H9 (cell line): ENCODE results near the gene CDYL2. TPM values are rescaled to one million over a fixed set of nuclear protein-coding genes. Genes with fewer than 3 reads are reported as not detected.
"Not testable (repeated sequence)": the region's sequence is repeated elsewhere in the genome, so short reads cannot be mapped to it uniquely, and the experiment has no call there.

Experiments
- DNase-seq: peaks from one replicate; pipeline ENCODE4 v3.0.0-alpha.2; 2017
- H2AFZ ChIP-seq: one replicate; pipeline ENCODE4 v1.6.1; 2013; ENCODE audit warnings: mild to moderate bottlenecking, low read length, control low read depth, moderate library complexity
- H2AK5ac ChIP-seq: 2 replicates; pipeline ENCODE4 v1.6.1; 2013; ENCODE audit warnings: low read length, control low read depth, mixed read lengths; ENCODE audit not compliant: insufficient read length
- H2BK120ac ChIP-seq: one replicate; pipeline ENCODE4 v1.6.1; 2013; ENCODE audit warnings: low read depth, mild to moderate bottlenecking, low read length, control low read depth, inconsistent platforms; ENCODE audit not compliant: poor library complexity, severe bottlenecking
- H2BK12ac ChIP-seq: 2 replicates; pipeline ENCODE4 v1.6.1; 2013; ENCODE audit warnings: low read length, control low read depth, mixed read lengths, low read depth; ENCODE audit not compliant: insufficient read length
- H2BK15ac ChIP-seq: 2 replicates; pipeline ENCODE4 v1.6.1; 2013; ENCODE audit warnings: low read depth, low read length, control low read depth
- H2BK20ac ChIP-seq: one replicate; pipeline ENCODE4 v1.6.1; 2013; ENCODE audit warnings: low read depth, mild to moderate bottlenecking, low read length, control low read depth, inconsistent platforms; ENCODE audit not compliant: poor library complexity, severe bottlenecking
- H2BK5ac ChIP-seq: 2 replicates; pipeline ENCODE4 v1.6.1; 2013; ENCODE audit warnings: low read length, control low read depth, mixed read lengths; ENCODE audit not compliant: insufficient read length
- H3K14ac ChIP-seq: 2 replicates; pipeline ENCODE4 v1.6.1; 2013; ENCODE audit warnings: low read length, control low read depth; ENCODE audit not compliant: insufficient read depth
- H3K18ac ChIP-seq: 2 replicates; pipeline ENCODE4 v1.6.1; 2013; ENCODE audit warnings: low read depth, mild to moderate bottlenecking, mixed read lengths, low read length, control low read depth; ENCODE audit not compliant: insufficient read length
- H3K23ac ChIP-seq: 2 replicates; pipeline ENCODE4 v1.6.1; 2013; ENCODE audit warnings: low read length, control low read depth, mixed read lengths, low read depth; ENCODE audit not compliant: insufficient read length
- H3K23me2 ChIP-seq: 2 replicates; pipeline ENCODE4 v1.6.1; 2013; ENCODE audit warnings: low read depth, mild to moderate bottlenecking, mixed read lengths, low read length, control low read depth; ENCODE audit not compliant: insufficient read length, poor library complexity, severe bottlenecking
- H3K27ac ChIP-seq: 2 replicates; pipeline ENCODE4 v1.5.1; 2013; ENCODE audit warnings: low read length, control low read depth, mixed read lengths, low read depth; ENCODE audit not compliant: insufficient read length
- H3K27me3 ChIP-seq: 2 replicates; pipeline ENCODE4 v1.6.1; 2013; ENCODE audit warnings: low read length, control low read depth, inconsistent platforms; ENCODE audit not compliant: insufficient read depth
- H3K4ac ChIP-seq: 2 replicates; pipeline ENCODE4 v1.6.1; 2013; ENCODE audit warnings: low read depth, mild to moderate bottlenecking, control low read depth, inconsistent platforms, low read length, moderate library complexity
- H3K4me1 ChIP-seq: 2 replicates; pipeline ENCODE4 v1.6.1; 2013; ENCODE audit warnings: low read length, control low read depth, inconsistent platforms; ENCODE audit not compliant: insufficient read depth
- H3K4me2 ChIP-seq: 2 replicates; pipeline ENCODE4 v1.6.1; 2013; ENCODE audit warnings: low read length, control low read depth, mixed read lengths; ENCODE audit not compliant: insufficient read length, insufficient read depth
- H3K56ac ChIP-seq: 2 replicates; pipeline ENCODE4 v1.6.1; 2013; ENCODE audit warnings: low read depth, mild to moderate bottlenecking, mixed read lengths, low read length, control low read depth; ENCODE audit not compliant: insufficient read length
- H3K79me1 ChIP-seq: 2 replicates; pipeline ENCODE4 v1.6.1; 2013; ENCODE audit warnings: low read depth, mild to moderate bottlenecking, moderate library complexity, low read length, control low read depth, inconsistent platforms; ENCODE audit not compliant: insufficient read depth, poor library complexity, severe bottlenecking
- H3K79me2 ChIP-seq: 2 replicates; pipeline ENCODE4 v1.6.1; 2013; ENCODE audit warnings: low read length, control low read depth, inconsistent platforms; ENCODE audit not compliant: insufficient read depth
- H3K9ac ChIP-seq: 2 replicates; pipeline ENCODE4 v1.6.1; 2013; ENCODE audit warnings: low read length, control low read depth, mixed read lengths; ENCODE audit not compliant: insufficient read length; ENCODE audit errors: extremely low read depth
- H3K9me3 ChIP-seq: one replicate; pipeline ENCODE4 v1.6.1; 2013; ENCODE audit warnings: low read depth, low read length, inconsistent platforms; ENCODE audit not compliant: control insufficient read depth
- H3T11ph ChIP-seq: one replicate; pipeline ENCODE4 v1.6.1; 2013; ENCODE audit warnings: mild to moderate bottlenecking, low read length, control low read depth, inconsistent platforms
- H4K20me1 ChIP-seq: one replicate; pipeline ENCODE4 v1.6.1; 2013; ENCODE audit not compliant: control insufficient read depth, insufficient read length, insufficient read depth
- H4K5ac ChIP-seq: 2 replicates; pipeline ENCODE4 v1.6.1; 2013; ENCODE audit warnings: low read depth, mild to moderate bottlenecking, mixed read lengths, low read length, control low read depth; ENCODE audit not compliant: insufficient read length
- H4K8ac ChIP-seq: replicated peaks from 2 replicates; pipeline ENCODE4 v1.6.1; 2013; ENCODE audit warnings: low read length, control low read depth, mixed read lengths, low read depth; ENCODE audit not compliant: insufficient read length
- H4K91ac ChIP-seq: 2 replicates; pipeline ENCODE4 v1.6.1; 2013; ENCODE audit warnings: low read depth, mild to moderate bottlenecking, moderate library complexity, mixed read lengths, low read length, control low read depth; ENCODE audit not compliant: insufficient read length
- H3K27ac Mint-ChIP-seq, 3 experiments: 2 replicates in 2 of 3; 3 replicates in 1 of 3; pipeline ENCODE4 v1.8.0; 2020 to 2021; ENCODE audit warnings: mixed read lengths in 3 of 3, mild to moderate bottlenecking in 1 of 3, moderate library complexity in 1 of 3
- H3K27me3 Mint-ChIP-seq: 2 replicates; pipeline ENCODE4 v1.8.0; 2021; ENCODE audit warnings: low read depth, mild to moderate bottlenecking, moderate library complexity, mixed read lengths
- H3K36me3 Mint-ChIP-seq, 3 experiments: 2 replicates in 2 of 3; 3 replicates in 1 of 3; pipeline ENCODE4 v1.8.0; 2020 to 2021; ENCODE audit warnings: low read depth in 3 of 3, mixed read lengths in 3 of 3; ENCODE audit not compliant: insufficient read depth in 1 of 3
- H3K4me1 Mint-ChIP-seq, 2 experiments: 2 replicates each; pipeline ENCODE4 v1.8.0; 2020; ENCODE audit warnings: mixed read lengths in 2 of 2
- H3K4me3 Mint-ChIP-seq, 2 experiments: 2 replicates in 1 of 2; 3 replicates in 1 of 2; pipeline ENCODE4 v1.8.0; 2020 to 2021; ENCODE audit warnings: mild to moderate bottlenecking in 2 of 2, mixed read lengths in 2 of 2, moderate library complexity in 1 of 2
- H3K9me3 Mint-ChIP-seq, 2 experiments: 2 replicates in 1 of 2; 3 replicates in 1 of 2; pipeline ENCODE4 v1.8.0; 2020; ENCODE audit warnings: mild to moderate bottlenecking in 2 of 2, mixed read lengths in 2 of 2, moderate library complexity in 1 of 2
- CTCF ChIP-seq: fragments of 200-600 bp; sonication (generic); conservative IDR thresholded peaks from 3 replicates; pipeline ENCODE4 v1.8.0; 2021; ENCODE audit warnings: antibody characterized with exemption, mild to moderate bottlenecking
- WGBS: extraction: QIAGEN DNeasy Blood & Tissue Kit; methylation state at CpG from one replicate; pipeline ENCODE4 v1.1.7; 2013; ENCODE audit warnings: missing lambda C conversion rate, low lambda C conversion rate, mixed read lengths; ENCODE audit not compliant: insufficient read length; ENCODE audit errors: extremely low coverage; 5-methylcytosine and 5-hydroxymethylcytosine counted together
- total RNA-seq: library from RNA; stranded (reverse); gene quantifications from 2 replicates; pipeline ENCODE4 v1.2.1, GENCODE V29; 2021

Gene CDYL2
- total RNA-seq, 1 experiment from 2014 or later, result 4.2 TPM

GRCh38 chr16:80652441-80652840 lies 152.0 kb downstream of the CDYL2 start:
- H4K8ac ChIP-seq, result no peak overlapping the region
- H4K5ac ChIP-seq, result no peak overlapping the region
- H2BK120ac ChIP-seq, result no peak overlapping the region
- no peak overlapping the region for H3K4ac ChIP-seq
- H3K23me2 ChIP-seq, result no peaks in the 10 kb centered on the region
- H2AK5ac ChIP-seq, result no peak overlapping the region
- H3K4me3 Mint-ChIP-seq, result no peak overlapping the region
- H4K91ac ChIP-seq, result no peak overlapping the region
- H3K9me3 ChIP-seq, result no peaks in the 10 kb centered on the region
- H3K27ac Mint-ChIP-seq, result no peak overlapping the region
- 0 out of 2 replicates have a peak, but pooled peaks cover 1% of the 10 kb centered on the region for H3K27me3 Mint-ChIP-seq
- no peaks in the 10 kb centered on the region for H3K27me3 ChIP-seq
- no peak overlapping the region for H2BK5ac ChIP-seq
- H2AFZ ChIP-seq, result no peak overlapping the region
- no peaks in the 10 kb centered on the region for H3K36me3 Mint-ChIP-seq
- TF ChIP-seq CTCF, result no peak
- no peaks in the 10 kb centered on the region for H3K4me1 ChIP-seq
- WGBS, result no CpG with 5 or more reads among the region's 5 CpGs
- H3K56ac ChIP-seq, result no peak overlapping the region
- no peak overlapping the region for H3K18ac ChIP-seq
- no peaks in the 10 kb centered on the region for H4K20me1 ChIP-seq
- peaks cover 0 to 16% of the 10 kb centered on the region in 2 experiments; a peak in 3 of 5 replicates for H3K9me3 Mint-ChIP-seq
- no peak for DNase-seq
- no peaks in the 10 kb centered on the region for H3K79me1 ChIP-seq
- H2BK12ac ChIP-seq, result no peak overlapping the region
- H2BK20ac ChIP-seq, result no peak overlapping the region
- no peak overlapping the region for H3K23ac ChIP-seq
- H3K4me1 Mint-ChIP-seq, result 0 out of 4 replicates have a peak, but pooled peaks cover 0 to 4% of the 10 kb centered on the region in 2 experiments
- no peak overlapping the region for H3K9ac ChIP-seq
- no peak overlapping the region for H3K4me2 ChIP-seq
- no peak overlapping the region for H3T11ph ChIP-seq
- no peak overlapping the region for H3K27ac ChIP-seq
- H2BK15ac ChIP-seq, result no peak overlapping the region
- no peak overlapping the region for H3K14ac ChIP-seq
- H3K79me2 ChIP-seq, result no peaks in the 10 kb centered on the region

- H3K4me3 Mint-ChIP-seq, result not testable (repeated sequence)
Observed at GRCh38 chr16:80650281-80650680, 154.1 kb downstream of the CDYL2 start.

More at GRCh38 chr16:80650281-80650680, 154.1 kb downstream of the CDYL2 start:
- not testable (repeated sequence) for H4K8ac ChIP-seq, H3K18ac ChIP-seq, H3K27me3 Mint-ChIP-seq, H3K23me2 ChIP-seq, H2BK12ac ChIP-seq, H3K4ac ChIP-seq, H3K56ac ChIP-seq, H3T11ph ChIP-seq, H3K4me1 ChIP-seq, H2BK5ac ChIP-seq, H3K79me2 ChIP-seq, H3K27me3 ChIP-seq, H4K20me1 ChIP-seq, H3K14ac ChIP-seq, H2BK15ac ChIP-seq, H2BK120ac ChIP-seq, H3K9ac ChIP-seq, H3K4me1 Mint-ChIP-seq, H2BK20ac ChIP-seq, H4K91ac ChIP-seq, H3K23ac ChIP-seq, DNase-seq, H3K4me2 ChIP-seq, H4K5ac ChIP-seq, H3K79me1 ChIP-seq, H3K36me3 Mint-ChIP-seq, H3K9me3 ChIP-seq, H2AFZ ChIP-seq, H3K27ac ChIP-seq, H2AK5ac ChIP-seq, H3K27ac Mint-ChIP-seq
- peaks cover 2 to 27% of the 10 kb centered on the region in 2 experiments; a peak in 3 of 5 replicates for H3K9me3 Mint-ChIP-seq
- no CpG with 5 or more reads among the region's 1 CpG for WGBS
